HepG2 (cell line): ENCODE data around the gene PAK1IP1. TPM values are rescaled to one million over a fixed set of nuclear protein-coding genes. Genes with fewer than 3 reads are reported as not detected.
A peak's percentile ranks its signal among the peaks of the same experiment; 100 is the strongest.

ENCODE experiments used
- ELF3 ChIP-seq: IDR thresholded peaks from 2 replicates; pipeline ENCODE4 v1.6.1; 2016; ENCODE audit warnings: missing genetic modification reagents, missing compliant biosample characterization
- HMG20B ChIP-seq: conservative IDR thresholded peaks from 2 replicates; pipeline ENCODE4 v1.6.1; 2016; ENCODE audit warnings: missing genetic modification reagents, missing compliant biosample characterization
- HNF4G ChIP-seq, 2 experiments: sonication (generic) in 1 of 2; formaldehyde crosslinking in 1 of 2; IDR thresholded peaks; 2 replicates each; pipeline versions ENCODE4 v1.4.0 to v1.6.1; 2011 to 2020; ENCODE audit warnings: borderline replicate concordance in 2 of 2, low read depth in 2 of 2, mild to moderate bottlenecking in 2 of 2, low read length in 1 of 2, missing genetic modification reagents in 1 of 2, moderate library complexity in 1 of 2
- JUNB ChIP-seq: sonication (generic); formaldehyde crosslinking; IDR thresholded peaks from 2 replicates; pipeline ENCODE4 v1.8.0; 2022; ENCODE audit warnings: missing genetic modification reagents, mild to moderate bottlenecking, borderline replicate concordance
- MZF1 ChIP-seq: sonication (generic); formaldehyde crosslinking; IDR thresholded peaks from 2 replicates; pipeline ENCODE4 v1.8.1; 2023; ENCODE audit warnings: mild to moderate bottlenecking, missing genetic modification reagents, borderline replicate concordance
- ZFAT ChIP-seq: sonication (generic); formaldehyde crosslinking; conservative IDR thresholded peaks from 2 replicates; pipeline ENCODE4 v1.8.1; 2023; ENCODE audit warnings: missing genetic modification reagents, inconsistent platforms
- ZKSCAN1 ChIP-seq: fragments of 150-350 bp; IDR thresholded peaks from 2 replicates; pipeline ENCODE4 v1.6.1; 2014; ENCODE audit warnings: low read length
- ZMYM4 ChIP-seq: sonication (generic); formaldehyde crosslinking; IDR thresholded peaks from 2 replicates; pipeline ENCODE4 v1.8.1; 2023; ENCODE audit warnings: mild to moderate bottlenecking, missing genetic modification reagents
- ZNF207 ChIP-seq: fragments of 450-650 bp; IDR thresholded peaks from 2 replicates; pipeline ENCODE4 v1.6.1; 2016; ENCODE audit warnings: antibody characterized with exemption, borderline replicate concordance
- ZNF484 ChIP-seq: sonication (generic); formaldehyde crosslinking; IDR thresholded peaks from 2 replicates; pipeline ENCODE4 v1.5.1; 2020; ENCODE audit warnings: mild to moderate bottlenecking, low read depth, missing genetic modification reagents, borderline replicate concordance
- ZNF850 ChIP-seq: sonication (generic); formaldehyde crosslinking; conservative IDR thresholded peaks from 2 replicates; pipeline ENCODE4 v1.9.0; 2021; ENCODE audit warnings: mild to moderate bottlenecking, missing genetic modification reagents
- polyA plus RNA-seq, 8 experiments: library from polyadenylated mRNA; depleted of rRNA in 3 of 8; stranded (reverse) in 7 of 8; unstranded in 1 of 8; fragments of >200 nt; fragmentation: Illumina TruSeq in 4 of 8; extraction: Trizol in 4 of 8; gene quantifications; 2 replicates each; pipeline versions ENCODE4 v1.2.1 to v1.2.3, GENCODE V29; 2011 to 2016; ENCODE audit warnings: low read depth in 4 of 8, missing spikeins in 1 of 8, mixed read lengths in 1 of 8; ENCODE audit not compliant: insufficient read depth in 1 of 8
- total RNA-seq, 5 experiments: library from RNA; depleted of rRNA; stranded (reverse); fragments of >200 nt; fragmentation: Illumina TruSeq; extraction: Trizol; gene quantifications; 2 replicates each; pipeline ENCODE4 v1.2.3, GENCODE V29; 2016; ENCODE audit warnings: low read depth in 1 of 5
- TF ChIP-seq, protein P1 (sequence below): sonication (generic); formaldehyde crosslinking; conservative IDR thresholded peaks from 2 replicates; pipeline ENCODE4 v1.4.0; 2020; ENCODE audit warnings: missing genetic modification reagents
- TF ChIP-seq, protein P2 (sequence below): sonication (generic); formaldehyde crosslinking; IDR thresholded peaks from 2 replicates; pipeline ENCODE4 v1.4.0; 2020; ENCODE audit warnings: mild to moderate bottlenecking, missing genetic modification reagents
- TF ChIP-seq, protein P3 (sequence below): sonication (generic); formaldehyde crosslinking; IDR thresholded peaks from 2 replicates; pipeline ENCODE4 v1.5.0; 2020; ENCODE audit warnings: mild to moderate bottlenecking, missing genetic modification reagents
- TF ChIP-seq, protein P4 (sequence below): sonication (generic); formaldehyde crosslinking; IDR thresholded peaks from 2 replicates; pipeline ENCODE4 v1.8.0; 2022; ENCODE audit warnings: missing genetic modification reagents, low read depth, mild to moderate bottlenecking, borderline replicate concordance

PAK1IP1 gene
- total and polyA plus RNA-seq, 2 of the 13 experiments (the other 11 are each of a cell fraction or from before 2014, with no cell fraction given) = 23.4 to 66.2 TPM

DNA sequence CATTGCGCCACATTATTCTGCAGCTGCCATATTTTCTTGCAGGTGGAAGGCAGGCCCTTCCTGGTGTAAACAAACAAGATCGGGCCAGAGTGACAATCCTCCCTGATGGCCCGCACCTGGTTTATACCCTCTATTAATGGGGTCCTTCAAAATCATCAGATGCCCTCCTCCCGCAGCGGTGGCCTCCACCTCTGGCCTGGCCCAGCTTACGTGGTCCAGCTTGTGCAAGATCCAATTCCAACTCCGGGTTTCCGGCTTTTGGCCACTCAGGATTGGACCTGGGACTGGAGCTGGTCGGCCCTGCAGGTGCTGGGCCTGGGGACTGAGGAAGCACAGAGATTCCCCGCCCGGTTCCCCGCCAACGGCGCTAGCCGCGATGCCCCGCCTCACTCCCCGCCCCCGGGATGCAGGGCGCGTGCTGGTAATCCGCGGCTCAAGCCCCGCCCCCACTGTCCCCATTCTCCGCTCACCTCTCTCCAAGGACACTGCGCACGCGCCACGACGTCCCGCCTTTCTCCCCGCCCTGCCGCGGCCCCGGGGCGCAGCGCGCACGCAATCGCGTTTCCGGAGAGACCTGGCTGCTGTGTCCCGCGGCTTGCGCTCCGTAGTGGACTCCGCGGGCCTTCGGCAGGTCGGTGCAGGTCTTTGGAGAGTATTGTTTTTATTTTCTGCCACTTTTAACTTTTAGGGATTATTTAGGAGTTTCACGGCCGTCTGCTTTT lies 52.6 kb downstream of the PAK1IP1 start, which contains the start of gene TMEM14B (continued):
- TF ChIP-seq, protein P1, sequence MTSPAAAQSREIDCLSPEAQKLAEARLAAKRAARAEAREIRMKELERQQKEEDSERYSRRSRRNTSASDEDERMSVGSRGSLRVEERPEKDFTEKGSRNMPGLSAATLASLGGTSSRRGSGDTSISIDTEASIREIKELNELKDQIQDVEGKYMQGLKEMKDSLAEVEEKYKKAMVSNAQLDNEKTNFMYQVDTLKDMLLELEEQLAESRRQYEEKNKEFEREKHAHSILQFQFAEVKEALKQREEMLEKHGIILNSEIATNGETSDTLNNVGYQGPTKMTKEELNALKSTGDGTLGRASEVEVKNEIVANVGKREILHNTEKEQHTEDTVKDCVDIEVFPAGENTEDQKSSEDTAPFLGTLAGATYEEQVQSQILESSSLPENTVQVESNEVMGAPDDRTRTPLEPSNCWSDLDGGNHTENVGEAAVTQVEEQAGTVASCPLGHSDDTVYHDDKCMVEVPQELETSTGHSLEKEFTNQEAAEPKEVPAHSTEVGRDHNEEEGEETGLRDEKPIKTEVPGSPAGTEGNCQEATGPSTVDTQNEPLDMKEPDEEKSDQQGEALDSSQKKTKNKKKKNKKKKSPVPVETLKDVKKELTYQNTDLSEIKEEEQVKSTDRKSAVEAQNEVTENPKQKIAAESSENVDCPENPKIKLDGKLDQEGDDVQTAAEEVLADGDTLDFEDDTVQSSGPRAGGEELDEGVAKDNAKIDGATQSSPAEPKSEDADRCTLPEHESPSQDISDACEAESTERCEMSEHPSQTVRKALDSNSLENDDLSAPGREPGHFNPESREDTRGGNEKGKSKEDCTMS (CRISPR knock-in tag) = no peak
- peak; percentile 90 for TF ChIP-seq ZMYM4 (CRISPR knock-in tag)
- peak; percentile 5; the same call in 1 of the 2 replicates for TF ChIP-seq HNF4G (IDR thresholded peaks at IDR 0.05; ENCODE audit: borderline replicate concordance, low read depth, low read length)
- TF ChIP-seq HNF4G (CRISPR knock-in tag; IDR thresholded peaks at IDR 0.05; ENCODE audit: borderline replicate concordance, low read depth) = peak; percentile 82; the same call in 1 of the 2 replicates
- TF ChIP-seq ZKSCAN1 = no peak; the same call in 1 of the 2 replicates
- TF ChIP-seq, protein P2, sequence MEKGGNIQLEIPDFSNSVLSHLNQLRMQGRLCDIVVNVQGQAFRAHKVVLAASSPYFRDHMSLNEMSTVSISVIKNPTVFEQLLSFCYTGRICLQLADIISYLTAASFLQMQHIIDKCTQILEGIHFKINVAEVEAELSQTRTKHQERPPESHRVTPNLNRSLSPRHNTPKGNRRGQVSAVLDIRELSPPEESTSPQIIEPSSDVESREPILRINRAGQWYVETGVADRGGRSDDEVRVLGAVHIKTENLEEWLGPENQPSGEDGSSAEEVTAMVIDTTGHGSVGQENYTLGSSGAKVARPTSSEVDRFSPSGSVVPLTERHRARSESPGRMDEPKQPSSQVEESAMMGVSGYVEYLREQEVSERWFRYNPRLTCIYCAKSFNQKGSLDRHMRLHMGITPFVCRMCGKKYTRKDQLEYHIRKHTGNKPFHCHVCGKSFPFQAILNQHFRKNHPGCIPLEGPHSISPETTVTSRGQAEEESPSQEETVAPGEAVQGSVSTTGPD = 0 out of 2 replicates have a peak, but pooled peaks have one; percentile 18
- TF ChIP-seq ZNF207 = no peak
- TF ChIP-seq, protein P3, sequence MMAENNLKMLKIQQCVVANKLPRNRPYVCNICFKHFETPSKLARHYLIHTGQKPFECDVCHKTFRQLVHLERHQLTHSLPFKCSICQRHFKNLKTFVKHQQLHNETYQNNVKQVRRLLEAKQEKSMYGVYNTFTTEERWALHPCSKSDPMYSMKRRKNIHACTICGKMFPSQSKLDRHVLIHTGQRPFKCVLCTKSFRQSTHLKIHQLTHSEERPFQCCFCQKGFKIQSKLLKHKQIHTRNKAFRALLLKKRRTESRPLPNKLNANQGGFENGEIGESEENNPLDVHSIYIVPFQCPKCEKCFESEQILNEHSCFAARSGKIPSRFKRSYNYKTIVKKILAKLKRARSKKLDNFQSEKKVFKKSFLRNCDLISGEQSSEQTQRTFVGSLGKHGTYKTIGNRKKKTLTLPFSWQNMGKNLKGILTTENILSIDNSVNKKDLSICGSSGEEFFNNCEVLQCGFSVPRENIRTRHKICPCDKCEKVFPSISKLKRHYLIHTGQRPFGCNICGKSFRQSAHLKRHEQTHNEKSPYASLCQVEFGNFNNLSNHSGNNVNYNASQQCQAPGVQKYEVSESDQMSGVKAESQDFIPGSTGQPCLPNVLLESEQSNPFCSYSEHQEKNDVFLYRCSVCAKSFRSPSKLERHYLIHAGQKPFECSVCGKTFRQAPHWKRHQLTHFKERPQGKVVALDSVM = no peak; the same call in 1 of the 2 replicates
- TF ChIP-seq ZNF484 (CRISPR knock-in tag) = no peak
- no peak for TF ChIP-seq JUNB
- TF ChIP-seq ZNF850 (CRISPR knock-in tag) = no peak
- TF ChIP-seq, protein P4, sequence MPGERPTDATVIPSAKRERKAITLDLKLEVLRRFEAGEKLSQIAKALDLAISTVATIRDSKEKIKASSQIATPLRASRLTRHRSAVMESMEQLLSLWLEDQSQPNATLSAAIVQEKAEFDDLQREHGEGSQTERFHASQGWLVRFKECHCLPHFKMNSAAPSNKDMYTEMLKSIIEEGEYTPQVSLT (CRISPR knock-in tag) = no peak; the same call in 1 of the 2 replicates
- TF ChIP-seq HMG20B (CRISPR knock-in tag) = no peak; the same call in 1 of the 2 replicates
- TF ChIP-seq ELF3 (CRISPR knock-in tag) = peak; percentile 81
- no peak for TF ChIP-seq ZFAT
- TF ChIP-seq MZF1 (CRISPR knock-in tag) = peak; percentile 94
